ENCODE results near the gene HMCN2. TPM values are rescaled to one million over a fixed set of nuclear protein-coding genes. Genes with fewer than 3 reads are reported as not detected.
"Not testable (repeated sequence)": the region's sequence is repeated elsewhere in the genome, so short reads cannot be mapped to it uniquely, and the experiment has no call there.

Gene HMCN2
- total RNA-seq, 1 donor from 2014 or later = 1.6 TPM

DNA sequence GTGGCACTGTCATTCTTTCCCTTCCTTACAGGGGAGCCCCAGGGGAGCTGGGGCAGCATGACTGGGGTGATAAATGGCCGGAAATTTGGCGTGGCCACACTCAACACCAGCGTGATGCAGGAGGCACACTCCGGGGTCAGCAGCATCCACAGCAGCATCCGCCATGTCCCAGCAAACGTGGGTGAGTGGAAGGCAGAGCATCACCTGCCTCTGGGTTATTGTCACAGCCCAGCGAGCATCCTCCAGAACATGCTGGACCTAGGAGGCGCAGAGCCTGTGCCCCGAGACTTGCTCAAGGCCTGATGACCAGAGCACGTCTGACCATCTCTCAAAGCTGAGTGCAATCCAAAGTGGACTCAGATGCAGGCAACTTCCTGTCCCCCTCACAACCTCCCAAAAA is 157.0 kb downstream of the HMCN2 start:
- no peak for ATAC-seq

DNA sequence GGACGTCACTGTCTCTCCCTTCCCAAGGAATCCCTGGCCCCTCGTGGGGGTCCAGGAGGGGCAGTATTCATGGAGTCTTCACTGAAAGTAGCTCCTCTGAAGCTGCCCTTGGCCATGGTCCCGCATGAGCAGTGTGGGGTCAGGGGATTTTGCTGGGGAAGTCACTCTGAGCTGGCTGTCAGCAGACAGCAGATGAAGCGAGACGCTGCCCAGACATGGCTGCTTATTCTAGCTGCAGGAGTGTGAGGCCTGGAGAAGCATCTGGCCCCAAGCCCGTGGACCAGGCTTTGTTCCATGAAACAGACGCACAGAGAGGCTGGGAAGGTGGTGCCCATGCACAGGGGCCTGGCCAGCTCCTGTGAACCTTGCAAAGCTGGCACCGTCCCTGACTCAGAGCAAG is 157.7 kb downstream of the HMCN2 start:
- no peak for ATAC-seq

DNA sequence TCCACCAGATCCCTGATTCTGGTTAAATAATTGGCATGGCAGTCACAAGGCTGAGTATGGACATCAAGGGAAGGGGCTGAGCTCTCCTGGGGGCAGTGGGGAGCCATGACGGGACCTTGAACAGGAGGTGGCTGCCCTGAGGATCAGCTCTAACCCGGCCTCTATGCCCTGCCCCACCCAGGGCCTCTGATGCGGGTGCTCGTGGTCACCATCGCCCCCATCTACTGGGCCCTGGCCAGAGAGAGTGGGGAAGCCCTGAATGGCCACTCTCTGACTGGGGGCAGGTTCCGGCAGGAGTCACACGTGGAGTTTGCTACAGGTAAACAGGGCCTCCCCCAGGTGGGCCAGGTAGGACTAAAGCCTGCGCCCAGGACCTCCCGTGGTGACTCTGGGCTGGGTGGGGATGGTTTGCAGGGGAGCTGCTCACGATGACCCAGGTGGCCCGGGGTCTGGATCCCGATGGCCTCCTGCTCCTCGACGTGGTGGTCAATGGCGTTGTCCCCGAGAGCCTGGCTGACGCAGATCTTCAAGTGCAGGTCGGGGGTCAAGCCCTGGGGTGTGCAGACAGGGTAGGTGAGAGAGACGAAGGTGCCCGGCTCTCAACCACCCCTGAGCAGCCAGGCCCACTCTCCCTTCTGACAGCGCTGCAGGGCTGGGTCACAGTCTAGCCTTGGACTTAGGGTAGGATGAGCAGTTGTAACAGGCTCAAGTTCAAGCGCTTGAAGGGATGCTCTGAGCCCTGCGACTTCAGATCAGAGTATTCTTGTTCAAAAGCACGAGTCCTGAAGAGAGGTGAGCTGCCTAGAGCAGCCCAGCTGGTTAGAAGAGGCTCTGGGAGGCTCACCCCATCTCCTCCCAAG is 159.3 kb downstream of the HMCN2 start:
- no peak for ATAC-seq

DNA sequence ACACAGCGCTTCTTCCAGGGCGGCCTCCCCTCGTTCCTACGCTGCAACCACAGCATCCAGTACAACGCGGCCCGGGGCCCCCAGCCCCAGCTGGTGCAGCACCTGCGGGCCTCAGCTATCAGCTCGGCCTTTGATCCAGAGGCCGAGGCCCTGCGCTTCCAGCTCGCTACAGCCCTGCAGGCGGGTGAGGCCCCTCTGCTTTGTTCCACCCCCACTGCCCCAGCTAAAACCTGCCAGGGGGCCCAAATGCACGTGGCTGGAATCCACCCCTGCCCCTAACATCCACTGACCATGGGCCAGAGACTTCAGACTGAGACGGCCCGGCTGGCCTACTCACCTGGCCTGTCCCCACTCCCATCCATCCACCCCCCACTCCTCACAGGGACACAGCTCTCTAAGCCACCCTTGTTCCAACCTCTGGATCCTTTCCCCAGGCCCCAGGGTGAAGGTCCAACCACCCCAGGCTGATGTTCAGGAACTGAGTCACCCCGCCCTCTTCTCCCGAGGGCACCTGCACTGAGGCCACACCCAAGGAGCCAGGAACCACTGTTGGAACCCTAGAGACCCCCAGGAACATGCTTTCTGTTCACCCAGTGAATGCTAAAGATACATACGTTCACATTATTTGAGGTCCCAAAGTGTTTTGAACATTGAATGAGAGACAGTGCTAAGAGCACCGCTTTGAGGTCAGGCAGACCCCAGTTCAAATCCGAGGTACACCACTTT is 160.3 kb downstream of the HMCN2 start:
- ATAC-seq = no peak

DNA sequence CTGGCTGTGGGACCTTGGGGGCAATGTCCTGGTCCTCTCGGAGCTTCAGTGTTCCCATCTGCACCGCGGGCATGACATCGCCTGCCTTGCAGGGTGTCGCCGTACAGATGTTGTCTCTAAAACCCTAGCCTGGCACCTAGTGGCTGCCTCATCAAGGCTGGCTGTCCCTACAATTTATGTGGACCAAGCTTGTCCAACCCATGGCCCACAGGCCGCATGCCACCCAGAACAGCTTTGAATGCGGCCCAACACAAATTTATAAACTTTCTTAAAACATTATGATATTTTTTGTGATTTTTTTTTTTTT is 160.9 kb downstream of the HMCN2 start:
- ATAC-seq = no peak

DNA sequence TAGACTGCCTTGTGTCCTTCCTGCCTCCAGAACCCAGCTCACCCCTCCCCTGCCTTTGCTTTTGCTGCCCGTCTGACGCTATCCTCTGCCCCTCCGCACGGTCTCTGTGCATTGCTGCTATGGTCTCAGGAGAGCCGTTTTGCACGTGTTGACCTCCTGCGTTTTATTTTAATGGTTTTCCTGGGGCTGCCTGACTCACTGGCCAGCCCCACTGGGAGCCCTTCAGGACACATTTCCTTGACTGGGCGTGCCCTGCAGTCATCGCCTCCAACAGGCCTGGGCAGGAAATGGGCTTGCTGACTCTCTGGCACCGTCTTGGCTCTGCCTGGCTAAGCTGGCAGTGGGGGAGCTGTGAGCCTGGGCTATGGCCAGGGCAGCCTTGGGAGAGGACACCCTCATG is 161.3 kb downstream of the HMCN2 start:
- peak; percentile 91 for ATAC-seq

DNA sequence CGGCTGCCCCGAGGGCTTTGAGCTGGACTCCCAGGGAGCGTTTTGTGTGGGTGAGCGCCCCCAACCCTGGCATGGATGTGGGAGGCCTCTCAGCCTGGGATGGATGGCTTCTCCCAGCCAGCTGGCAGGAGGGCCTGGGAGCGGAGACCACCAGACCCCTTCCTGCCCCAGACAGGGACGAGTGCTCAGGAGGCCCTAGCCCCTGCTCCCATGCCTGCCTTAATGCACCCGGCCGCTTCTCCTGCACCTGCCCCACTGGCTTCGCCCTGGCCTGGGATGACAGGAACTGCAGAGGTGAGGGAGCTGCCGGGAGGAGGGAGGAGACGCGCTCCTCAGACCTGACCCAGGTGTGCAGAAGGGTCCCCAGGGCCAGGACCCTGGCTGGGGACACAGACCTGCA is 161.8 kb downstream of the HMCN2 start:
- no peak for ATAC-seq

DNA sequence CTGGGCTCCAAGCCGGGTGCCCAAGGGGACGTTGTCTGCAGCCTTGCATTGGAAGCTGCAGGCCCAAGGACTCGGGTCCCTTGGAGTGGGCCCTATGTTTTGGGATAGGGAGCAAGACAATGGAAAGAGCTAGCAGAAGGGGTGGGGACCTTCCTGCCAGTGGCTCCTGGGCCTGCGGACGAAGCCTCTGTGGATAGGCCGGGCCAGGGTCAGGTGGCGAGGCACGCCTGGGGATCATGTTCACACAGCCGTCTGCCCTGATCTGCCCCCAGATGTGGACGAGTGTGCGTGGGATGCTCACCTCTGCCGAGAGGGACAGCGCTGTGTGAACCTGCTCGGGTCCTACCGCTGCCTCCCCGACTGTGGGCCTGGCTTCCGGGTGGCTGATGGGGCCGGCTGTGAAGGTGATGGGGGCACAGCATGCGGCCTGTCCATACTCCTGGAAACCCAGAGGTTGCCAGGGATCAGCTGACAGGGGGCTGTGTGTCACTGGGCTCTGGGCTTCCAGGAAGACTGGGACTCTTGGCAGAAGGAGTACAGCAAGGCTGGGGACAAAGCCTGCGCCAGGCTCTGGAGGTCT is 162.6 kb downstream of the HMCN2 start:
- ATAC-seq = no peak

DNA sequence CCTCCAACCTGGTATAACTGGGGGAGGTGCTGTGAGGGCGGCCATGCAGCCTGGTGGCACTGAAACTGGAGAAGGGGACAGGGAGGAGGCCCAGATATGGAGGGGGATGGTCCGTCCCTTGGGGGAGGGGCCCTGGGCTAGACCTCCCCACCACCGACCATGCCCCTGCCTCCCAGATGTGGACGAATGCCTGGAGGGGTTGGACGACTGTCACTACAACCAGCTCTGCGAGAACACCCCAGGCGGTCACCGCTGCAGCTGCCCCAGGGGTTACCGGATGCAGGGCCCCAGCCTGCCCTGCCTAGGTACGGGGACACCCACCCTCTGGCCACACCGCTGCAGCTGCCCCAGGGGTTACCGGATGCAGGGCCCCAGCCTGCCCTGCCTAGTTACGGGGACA is 163.8 kb downstream of the HMCN2 start:
- ATAC-seq = no peak

DNA sequence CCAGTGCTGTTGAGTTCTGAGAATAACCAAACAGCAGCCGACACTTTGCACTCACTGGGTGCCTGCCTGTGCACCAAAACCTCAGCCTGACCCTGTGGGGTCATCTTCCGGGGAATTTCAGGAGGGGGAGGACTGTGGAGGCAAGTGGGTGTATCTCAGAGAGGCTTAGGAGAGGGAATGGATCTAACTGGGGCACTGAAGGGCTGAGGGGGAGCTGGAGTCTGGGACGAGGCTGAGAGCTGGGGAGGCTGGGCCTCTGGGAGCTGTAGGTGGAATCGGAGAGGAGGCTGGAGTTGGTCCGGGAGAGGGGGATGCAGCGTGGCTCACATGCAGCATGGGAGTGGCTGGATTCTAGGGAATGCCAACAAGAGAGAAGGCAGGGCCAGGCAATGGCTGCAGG is 164.3 kb downstream of the HMCN2 start:
- ATAC-seq = no peak

DNA sequence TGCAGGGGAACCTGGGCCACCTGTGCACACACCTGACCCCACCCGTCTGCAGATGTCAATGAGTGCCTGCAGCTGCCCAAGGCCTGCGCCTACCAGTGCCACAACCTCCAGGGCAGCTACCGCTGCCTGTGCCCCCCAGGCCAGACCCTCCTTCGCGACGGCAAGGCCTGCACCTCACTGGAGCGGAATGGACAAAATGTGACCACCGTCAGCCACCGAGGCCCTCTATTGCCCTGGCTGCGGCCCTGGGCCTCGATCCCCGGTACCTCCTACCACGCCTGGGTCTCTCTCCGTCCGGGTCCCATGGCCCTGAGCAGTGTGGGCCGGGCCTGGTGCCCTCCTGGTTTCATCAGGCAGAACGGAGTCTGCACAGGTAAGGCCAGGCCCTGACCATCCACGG is 164.7 kb downstream of the HMCN2 start:
- ATAC-seq = no peak

DNA sequence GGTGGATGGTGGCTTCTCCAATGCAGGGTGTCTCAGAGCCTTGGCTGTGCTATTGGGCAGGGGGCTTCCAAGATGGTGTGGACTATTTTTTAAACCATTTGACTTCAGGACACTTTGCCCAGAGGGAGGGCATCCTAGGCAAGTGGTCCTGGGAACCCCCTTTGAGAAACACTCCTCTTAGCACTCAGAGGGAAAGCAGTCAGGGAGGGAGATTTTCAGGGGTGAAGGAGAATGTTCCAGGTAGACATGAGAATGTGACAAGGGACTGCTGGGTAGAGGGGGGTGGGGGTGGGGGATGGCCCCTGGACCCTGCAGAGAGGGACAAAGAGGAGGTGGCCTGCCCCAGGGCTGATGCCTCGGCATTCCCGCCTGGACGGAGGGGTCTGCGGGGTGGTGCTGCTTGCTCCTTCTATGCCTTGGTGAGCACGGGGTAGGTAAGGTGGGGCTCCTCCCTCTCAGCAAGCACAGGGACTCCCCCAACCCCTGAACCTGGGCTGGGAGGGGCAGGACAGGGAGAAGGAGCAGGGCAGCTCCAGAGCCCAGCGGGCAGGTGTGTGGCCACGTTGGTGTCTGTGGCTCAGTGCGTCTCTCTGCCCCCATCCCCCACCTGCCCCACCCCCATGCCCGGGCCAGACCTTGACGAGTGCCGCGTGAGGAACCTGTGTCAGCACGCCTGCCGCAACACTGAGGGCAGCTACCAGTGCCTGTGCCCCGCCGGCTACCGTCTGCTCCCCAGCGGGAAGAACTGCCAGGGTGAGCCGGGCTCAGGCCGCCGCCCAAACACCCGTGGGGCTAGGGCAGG is 165.4 kb downstream of the HMCN2 start:
- peak; percentile 35 for ATAC-seq

DNA sequence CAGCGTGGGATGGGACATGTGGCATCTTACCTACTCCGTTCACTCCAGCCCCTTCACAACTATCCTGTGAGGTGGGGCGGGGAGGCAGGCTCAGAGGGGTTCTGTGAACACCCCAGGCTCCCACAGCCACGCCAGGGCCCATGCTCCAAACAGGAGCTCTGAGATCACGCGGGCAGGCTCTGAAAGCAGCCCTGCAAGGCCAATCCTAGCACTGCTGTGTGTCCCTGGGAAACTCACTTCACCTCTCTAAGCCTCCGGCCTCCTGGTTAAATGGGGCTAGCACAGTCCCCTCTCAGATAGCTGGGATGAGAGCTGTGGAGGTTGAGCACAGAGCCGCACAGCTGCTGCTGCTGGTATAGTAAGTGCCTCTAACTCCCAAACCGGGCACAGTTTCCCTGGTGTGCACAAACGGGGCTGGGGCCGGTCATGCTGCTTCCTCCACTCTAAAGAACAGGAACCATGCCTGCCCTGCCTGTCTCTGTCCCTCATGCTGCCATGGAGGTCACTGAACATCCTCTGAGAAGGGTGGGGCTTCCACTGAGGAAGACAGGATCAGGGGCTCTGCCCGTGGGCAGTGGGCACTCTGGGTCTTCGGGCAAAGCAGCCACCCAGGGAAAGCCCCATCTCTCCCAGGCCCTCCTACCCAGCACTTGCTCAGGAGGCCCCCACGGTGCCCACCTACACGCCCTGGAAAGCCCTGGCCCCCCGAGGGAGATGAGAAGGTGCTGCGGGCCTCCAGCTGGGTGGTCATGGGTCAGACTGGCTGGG is 166.2 kb downstream of the HMCN2 start:
- no peak for ATAC-seq

DNA sequence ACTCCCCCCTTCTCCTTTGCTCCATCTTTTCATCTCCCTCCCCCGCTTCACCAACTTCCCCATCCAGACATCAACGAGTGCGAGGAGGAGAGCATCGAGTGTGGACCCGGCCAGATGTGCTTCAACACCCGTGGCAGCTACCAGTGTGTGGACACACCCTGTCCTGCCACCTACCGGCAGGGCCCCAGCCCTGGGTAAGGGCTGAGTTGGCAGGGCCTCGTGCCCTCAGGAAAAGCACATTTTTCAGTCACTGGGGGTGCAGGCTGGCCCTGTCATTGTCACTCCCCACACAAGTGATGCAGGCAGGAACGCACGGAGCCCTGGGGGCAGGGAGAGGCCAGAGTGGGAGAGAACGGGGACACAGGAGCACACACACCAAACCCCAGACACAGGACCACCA is 166.8 kb downstream of the HMCN2 start:
- ATAC-seq = peak; percentile 35

DNA sequence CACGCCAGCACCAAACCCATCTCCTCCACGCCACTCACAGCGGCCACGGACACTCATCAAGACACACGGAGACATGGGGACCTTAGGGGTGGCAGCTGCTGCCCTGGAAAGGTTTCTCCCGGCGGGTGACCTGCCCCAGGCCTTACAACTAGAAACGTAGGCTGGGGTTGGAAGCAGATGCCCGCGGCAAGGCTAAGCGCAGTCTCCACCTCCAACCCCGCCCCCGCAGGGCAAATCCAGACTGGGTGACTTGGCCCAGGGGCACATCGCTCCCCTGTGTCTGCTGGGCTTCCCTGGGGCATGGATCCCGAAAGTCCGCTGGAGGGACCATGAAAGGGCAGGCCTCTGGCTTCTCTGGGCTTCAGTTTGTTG is 167.2 kb downstream of the HMCN2 start:
- no peak for ATAC-seq

DNA sequence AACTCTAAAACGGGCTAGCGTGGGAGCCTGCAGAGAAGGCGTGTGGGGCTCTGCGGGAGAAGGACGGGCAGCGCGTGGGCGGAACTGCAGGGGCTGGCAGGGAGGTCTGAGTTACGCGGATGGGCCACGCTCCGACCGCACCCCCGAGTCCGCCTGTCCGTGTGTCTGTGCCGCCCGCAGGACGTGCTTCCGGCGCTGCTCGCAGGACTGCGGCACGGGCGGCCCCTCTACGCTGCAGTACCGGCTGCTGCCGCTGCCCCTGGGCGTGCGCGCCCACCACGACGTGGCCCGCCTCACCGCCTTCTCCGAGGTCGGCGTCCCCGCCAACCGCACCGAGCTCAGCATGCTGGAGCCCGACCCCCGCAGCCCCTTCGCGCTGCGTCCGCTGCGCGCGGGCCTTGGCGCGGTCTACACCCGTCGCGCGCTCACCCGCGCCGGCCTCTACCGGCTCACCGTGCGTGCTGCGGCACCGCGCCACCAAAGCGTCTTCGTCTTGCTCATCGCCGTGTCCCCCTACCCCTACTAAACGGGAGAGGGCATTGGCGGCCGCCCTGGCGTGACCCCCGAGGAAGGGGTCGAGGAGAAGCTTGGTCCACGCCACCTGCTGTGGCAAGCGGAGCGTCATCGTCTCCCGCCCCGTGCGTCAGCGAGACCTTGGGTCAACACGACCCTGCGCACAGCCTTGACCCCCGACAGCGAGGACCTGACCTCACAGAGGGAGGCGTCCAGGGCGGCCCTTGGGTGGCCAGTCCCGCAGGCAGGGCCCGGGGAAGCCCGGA is 167.8 kb downstream of the HMCN2 start:
- ATAC-seq = peak; percentile 56

DNA sequence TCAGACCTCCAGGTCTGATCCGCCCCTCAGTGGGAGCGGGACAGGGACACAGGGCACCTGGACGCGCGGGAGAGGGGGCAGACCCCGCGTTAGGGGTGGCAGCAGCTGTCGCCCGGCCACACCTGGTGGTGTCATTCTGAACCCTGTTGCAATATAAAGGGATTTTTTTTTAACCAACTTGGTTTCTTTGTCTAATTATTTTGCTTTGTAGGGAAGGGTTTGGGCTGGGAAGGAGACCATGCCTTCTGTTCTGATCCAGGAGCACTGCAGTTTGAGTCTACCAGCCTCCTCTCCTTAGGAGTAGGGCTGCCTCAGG is 168.3 kb downstream of the HMCN2 start:
- no peak for ATAC-seq

DNA sequence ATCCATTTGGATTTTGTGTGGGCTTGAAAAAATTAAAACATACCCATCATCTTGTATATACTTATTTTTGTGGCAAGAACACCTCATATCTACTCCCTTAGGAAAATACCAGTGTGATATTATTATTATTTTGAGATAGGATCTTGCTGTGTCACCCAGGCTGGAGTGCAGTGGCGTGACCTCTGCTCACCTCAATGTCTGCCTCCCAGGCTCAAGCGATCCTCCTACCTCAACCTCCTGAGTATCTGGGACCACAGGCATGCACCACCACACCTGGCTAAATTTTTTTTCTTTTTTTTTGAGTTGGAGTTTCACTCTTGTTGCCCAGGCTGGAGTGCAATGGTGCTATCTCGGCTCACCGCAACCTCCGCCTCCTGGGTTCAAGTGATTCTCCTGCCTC is 169.1 kb downstream of the HMCN2 start:
- not testable (repeated sequence) for ATAC-seq

DNA sequence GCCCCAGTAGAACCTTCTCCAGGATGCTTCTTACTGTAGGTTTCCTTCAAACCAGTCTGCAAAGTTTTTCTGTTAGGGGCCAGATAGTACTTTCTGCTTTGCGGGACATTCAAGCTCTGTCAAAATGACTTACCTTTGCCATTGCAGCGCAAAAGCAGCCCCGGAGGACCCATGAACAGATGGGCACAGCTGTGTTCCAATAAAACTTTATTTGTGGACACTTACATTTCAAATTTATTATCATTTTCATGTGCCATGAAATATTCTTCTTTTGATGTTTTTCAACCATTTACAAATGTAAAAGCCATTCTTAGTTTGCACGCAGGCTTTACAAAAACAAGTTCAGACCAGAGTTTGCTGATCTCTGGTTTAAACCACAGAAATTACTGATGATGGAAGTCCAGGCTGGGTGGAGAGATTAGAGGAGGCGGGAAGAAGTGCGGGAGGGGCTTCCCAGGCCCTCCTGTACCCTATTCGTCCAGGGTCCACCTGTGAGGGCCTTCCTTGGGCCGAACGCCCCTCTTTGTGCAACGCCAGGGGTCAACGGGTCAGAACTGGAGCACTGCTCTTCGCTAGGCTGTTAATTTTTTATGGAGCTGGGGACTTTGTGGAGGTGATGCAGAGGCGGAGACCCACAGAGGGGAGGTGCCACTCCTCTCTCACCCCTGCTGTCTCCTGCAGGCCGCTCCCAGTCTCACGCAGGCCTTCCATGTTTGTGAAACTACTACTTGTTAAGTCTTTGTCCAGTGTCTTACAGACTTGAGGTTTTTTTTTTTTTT is 171.6 kb downstream of the HMCN2 start:
- ATAC-seq = no peak

DNA sequence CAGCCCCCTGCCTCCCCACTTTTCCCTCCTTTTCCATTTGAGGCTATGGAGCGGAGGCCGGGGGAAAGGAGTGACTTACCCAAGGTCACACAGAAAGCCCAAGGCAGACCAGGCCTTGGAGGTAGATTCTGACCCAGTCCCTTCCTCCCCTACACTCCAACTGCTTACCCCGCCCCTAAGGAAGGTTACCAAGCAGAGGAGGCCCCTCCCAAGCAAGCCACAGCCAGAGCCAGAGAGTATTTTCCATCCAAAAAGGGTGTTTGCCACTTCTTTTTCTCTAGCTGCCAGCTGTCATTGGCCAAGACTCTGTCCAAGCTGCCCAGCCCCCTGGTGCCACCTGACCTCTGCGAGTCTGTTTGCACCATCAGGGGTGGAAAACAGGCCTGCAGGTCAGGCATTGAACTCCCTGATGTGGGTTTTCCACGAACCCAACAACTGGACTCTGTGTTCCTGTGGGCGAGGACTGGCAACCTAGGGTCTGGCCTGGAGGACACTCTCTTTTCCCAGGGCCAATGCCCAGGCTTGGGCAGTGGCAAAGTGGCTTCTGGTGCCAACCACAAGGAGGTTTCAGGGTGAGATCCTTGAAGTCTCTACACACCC is 172.9 kb downstream of the HMCN2 start:
- no peak for ATAC-seq

DNA sequence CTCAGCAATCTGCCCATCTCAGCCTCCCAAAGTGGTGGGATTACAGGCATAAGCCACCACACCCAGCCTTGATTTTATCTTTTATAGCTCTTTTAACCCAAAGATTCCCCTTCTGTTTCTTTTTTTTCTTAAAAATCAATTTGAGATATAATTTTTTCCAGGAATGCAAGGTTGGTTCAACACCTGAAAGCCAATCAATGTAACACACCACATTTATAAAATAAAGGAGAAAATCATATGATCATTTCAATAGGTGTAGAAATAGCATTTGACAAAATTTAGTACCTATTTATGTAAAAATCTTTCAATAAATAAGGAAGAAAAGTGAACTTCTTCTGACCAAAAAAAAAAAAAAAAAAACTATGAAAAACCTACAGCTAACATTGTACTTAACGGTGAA is 175.5 kb downstream of the HMCN2 start:
- no peak for ATAC-seq

Measured in esophagus mucosa (tissue), 1 donor.